PC-9 (cell line): ENCODE measurements around the gene ZNF415. TPM values are rescaled to one million over a fixed set of nuclear protein-coding genes. Genes with fewer than 3 reads are reported as not detected.

Experiments used
- BruUV-seq: library from RNA; stranded (reverse); fragments of 400-500 nt; replicated peaks from 2 replicates; lab custom pipeline; 2021; lab: Mats Ljungman, UMichigan
- CTCF ChIA-PET: fragments of 300-600 bp; sonication (Branson Sonifier 250); formaldehyde crosslinking; loops from one replicate; lab custom pipeline; 2022; ENCODE audit warnings: antibody characterized with exemption; lab: Charles Lee
- POLR2A ChIA-PET: fragments of 300-600 bp; sonication (Branson Sonifier 250); formaldehyde crosslinking; loops from one replicate; lab custom pipeline; 2022; ENCODE audit warnings: antibody characterized with exemption; ENCODE audit not compliant: unreplicated experiment; lab: Charles Lee
- DNase-seq, 2 experiments: peaks; one replicate each; pipeline versions ENCODE4 v3.0.0 to v3.0.0-alpha.2; 2015 to 2022; ENCODE audit warnings: mixed read lengths in 1 of 2
- H2AFZ ChIP-seq: fragments of 200-600 bp; sonication (generic); 2 replicates; pipeline ENCODE4 v1.8.1; 2017; ENCODE audit warnings: antibody characterized with exemption
- H3F3A ChIP-seq: fragments of 200-600 bp; sonication (generic); 2 replicates; pipeline ENCODE4 v1.8.1; 2017; ENCODE audit warnings: antibody characterized with exemption, mild to moderate bottlenecking, low read depth; ENCODE audit not compliant: insufficient read depth
- H3K27ac ChIP-seq: fragments of 200-600 bp; sonication (generic); 2 replicates; pipeline ENCODE4 v1.6.1; 2016; ENCODE audit warnings: mixed run types
- H3K27me3 ChIP-seq: fragments of 200-600 bp; sonication (generic); 2 replicates; pipeline ENCODE4 v1.6.1; 2016; ENCODE audit warnings: low read depth, mixed run types; ENCODE audit not compliant: insufficient read depth
- H3K36me3 ChIP-seq: fragments of 200-600 bp; sonication (generic); 2 replicates; pipeline ENCODE4 v1.6.1; 2016; ENCODE audit warnings: low read depth, mixed run types
- H3K4me1 ChIP-seq: fragments of 200-600 bp; sonication (generic); replicated peaks from 2 replicates; pipeline ENCODE4 v1.6.1; 2016; ENCODE audit warnings: mixed run types; ENCODE audit not compliant: insufficient read depth
- H3K4me2 ChIP-seq: fragments of 200-600 bp; sonication (generic); 2 replicates; pipeline ENCODE4 v1.6.1; 2017; ENCODE audit warnings: mixed run types
- H3K4me3 ChIP-seq: fragments of 200-600 bp; sonication (generic); 2 replicates; pipeline ENCODE4 v1.6.1; 2016; ENCODE audit warnings: mixed run types
- H3K79me2 ChIP-seq: fragments of 200-600 bp; sonication (generic); 2 replicates; pipeline ENCODE4 v1.6.1; 2017; ENCODE audit warnings: low read depth, mixed run types
- H3K9me2 ChIP-seq: fragments of 200-600 bp; sonication (generic); 2 replicates; pipeline ENCODE4 v1.8.1; 2017; ENCODE audit warnings: mild to moderate bottlenecking; ENCODE audit not compliant: insufficient read depth
- H3K9me3 ChIP-seq: fragments of 200-600 bp; sonication (generic); 2 replicates; pipeline ENCODE4 v1.8.1; 2016; ENCODE audit warnings: low read depth; ENCODE audit not compliant: insufficient read depth
- H4K20me1 ChIP-seq: fragments of 200-600 bp; sonication (generic); 2 replicates; pipeline ENCODE4 v1.8.1; 2017; ENCODE audit not compliant: insufficient read depth
- CTCF ChIP-seq: fragments of 200-600 bp; sonication (generic); conservative IDR thresholded peaks from 2 replicates; pipeline ENCODE4 v1.6.1; 2017; ENCODE audit warnings: mixed run types, antibody characterized with exemption, mild to moderate bottlenecking, moderate library complexity
- EZH2 ChIP-seq: fragments of 200-600 bp; sonication (generic); IDR thresholded peaks from 2 replicates; pipeline ENCODE4 v1.8.0; 2017; ENCODE audit warnings: antibody characterized with exemption, low read depth
- intact Hi-C: fragments of 100-400 bp; cut with micrococcal nuclease; formaldehyde crosslinking; loops from one replicate; pipeline ENCODE4 v1.10.0; 2022; ENCODE audit not compliant: unreplicated experiment
- total RNA-seq: library from RNA; stranded (reverse); gene quantifications from 2 replicates; pipeline ENCODE4 v1.2.3, GENCODE V29; 2021

Gene ZNF415
- total RNA-seq, 1 experiment from 2014 or later: 12.9 TPM

- no peaks in the 10 kb centered on the region for H3K79me2 ChIP-seq
- intact Hi-C loops: no loop called here
- CTCF ChIA-PET: no interaction called here
- no TSS peak for BruUV-seq
- no peaks in the 10 kb centered on the region for H3K27me3 ChIP-seq
- peaks cover 54% of the 10 kb centered on the region for H3K9me3 ChIP-seq
- H3K4me1 ChIP-seq: no peaks in the 10 kb centered on the region
- no peaks in the 10 kb centered on the region for H3K9me2 ChIP-seq
- no peaks in the 10 kb centered on the region for H3F3A ChIP-seq
- no peak overlapping the region for H3K4me3 ChIP-seq
- H3K27ac ChIP-seq: no peak overlapping the region
- TF ChIP-seq EZH2 (no peak), CTCF (no peak)
- no peak overlapping the region for H2AFZ ChIP-seq
- POLR2A ChIA-PET: no interaction called here
- DNase-seq: no peak
- no peak overlapping the region for H3K4me2 ChIP-seq
- no peaks in the 10 kb centered on the region for H3K36me3 ChIP-seq
- no peaks in the 10 kb centered on the region for H4K20me1 ChIP-seq
Measured at GRCh38 chr19:53172889-53173288, 40.2 kb upstream of the ZNF415 start.

- H3K36me3 ChIP-seq: no peaks in the 10 kb centered on the region
- no peak for DNase-seq
- no peaks in the 10 kb centered on the region for H3K27me3 ChIP-seq
- H3K27ac ChIP-seq: no peak overlapping the region
- TF ChIP-seq CTCF (no peak), EZH2 (no peak)
- H3K79me2 ChIP-seq: no peaks in the 10 kb centered on the region
- no peak overlapping the region for H3K4me2 ChIP-seq
- no peaks in the 10 kb centered on the region for H4K20me1 ChIP-seq
- ChIA-PET CTCF (no interaction called here), POLR2A (no interaction called here)
- H3K4me1 ChIP-seq: no peaks in the 10 kb centered on the region
- BruUV-seq: no TSS peak
- H3K9me3 ChIP-seq: peaks cover 66% of the 10 kb centered on the region
- H2AFZ ChIP-seq: no peak overlapping the region
- intact Hi-C loops: no loop called here
- no peak overlapping the region for H3K4me3 ChIP-seq
- H3F3A ChIP-seq: no peaks in the 10 kb centered on the region
- H3K9me2 ChIP-seq: no peaks in the 10 kb centered on the region
Measured at GRCh38 chr19:53165691-53166091, 33.0 kb upstream of the ZNF415 start.

GRCh38 chr19:53161123-53161522, 28.4 kb upstream of the ZNF415 start:
- no peak overlapping the region for H3K27ac ChIP-seq
- H3K4me3 ChIP-seq: no peak overlapping the region
- ChIA-PET POLR2A (no interaction called here), CTCF (no interaction called here)
- H3K79me2 ChIP-seq: peaks cover 13% of the 10 kb centered on the region
- no peaks in the 10 kb centered on the region for H3F3A ChIP-seq
- H3K9me2 ChIP-seq: no peaks in the 10 kb centered on the region
- 0 out of 2 replicates have a peak, but pooled peaks cover 6% of the 10 kb centered on the region for H3K36me3 ChIP-seq
- H3K4me1 ChIP-seq: peaks cover 3% of the 10 kb centered on the region; the same call in 1 of the 2 replicates
- DNase-seq: no peak
- no peak overlapping the region for H2AFZ ChIP-seq
- BruUV-seq: no TSS peak
- no peak overlapping the region for H3K4me2 ChIP-seq
- H4K20me1 ChIP-seq: no peaks in the 10 kb centered on the region
- H3K27me3 ChIP-seq: no peaks in the 10 kb centered on the region
- intact Hi-C loops: no loop called here
- peaks cover 71% of the 10 kb centered on the region for H3K9me3 ChIP-seq
- TF ChIP-seq CTCF (no peak), EZH2 (no peak)
